A673 (cell line): ENCODE measurements around the gene GATA6. TPM values are rescaled to one million over a fixed set of nuclear protein-coding genes. Genes with fewer than 3 reads are reported as not detected.

Source experiments
- BruUV-seq: library from RNA; stranded (reverse); fragments of 400-500 nt; replicated peaks from 2 replicates; lab custom pipeline; 2021; lab: Mats Ljungman, UMichigan
- CTCF ChIA-PET: fragments of 300-600 bp; sonication (Branson Sonifier 250); formaldehyde crosslinking; loops from one replicate; lab custom pipeline; 2022; ENCODE audit warnings: antibody characterized with exemption; lab: Charles Lee
- POLR2A ChIA-PET: fragments of 300-600 bp; sonication (Branson Sonifier 250); formaldehyde crosslinking; loops from one replicate; lab custom pipeline; 2022; ENCODE audit warnings: antibody characterized with exemption; ENCODE audit not compliant: low non-redundant PET; lab: Charles Lee
- DNase-seq: peaks from one replicate; pipeline ENCODE4 v3.0.0-alpha.2; 2015; ENCODE audit warnings: low spot score
- H3K27ac ChIP-seq: fragments of 200-600 bp; sonication (generic); 2 replicates; pipeline ENCODE4 v1.5.1; 2016; ENCODE audit warnings: mixed run types, low read depth, mild to moderate bottlenecking, mixed read lengths, antibody characterized with exemption, low read length; ENCODE audit not compliant: poor library complexity, severe bottlenecking
- H3K27me3 ChIP-seq: fragments of 200-600 bp; sonication (generic); replicated peaks from 2 replicates; pipeline ENCODE4 v1.6.1; 2017; ENCODE audit warnings: mixed run types, low read depth, mild to moderate bottlenecking, mixed read lengths, antibody characterized with exemption, low read length; ENCODE audit not compliant: insufficient read depth, poor library complexity
- H3K36me3 ChIP-seq: fragments of 200-600 bp; sonication (generic); 2 replicates; pipeline ENCODE4 v1.6.1; 2016; ENCODE audit warnings: mixed run types, mild to moderate bottlenecking, mixed read lengths, antibody characterized with exemption, low read length; ENCODE audit not compliant: insufficient read depth, poor library complexity, severe bottlenecking
- H3K4me1 ChIP-seq: fragments of 200-600 bp; sonication (generic); 2 replicates; pipeline ENCODE4 v1.6.1; 2017; ENCODE audit warnings: mixed run types, mild to moderate bottlenecking, mixed read lengths, antibody characterized with exemption, low read length; ENCODE audit not compliant: insufficient read depth, poor library complexity, severe bottlenecking
- H3K4me3 ChIP-seq: fragments of 200-600 bp; sonication (generic); 2 replicates; pipeline ENCODE4 v1.5.1; 2016; ENCODE audit warnings: low read depth, mixed run types, mild to moderate bottlenecking, mixed read lengths, low read length; ENCODE audit not compliant: poor library complexity, severe bottlenecking
- H3K9me3 ChIP-seq: fragments of 200-600 bp; sonication (generic); 2 replicates; pipeline ENCODE4 v1.6.1; 2016; ENCODE audit warnings: mixed run types, low read depth, mild to moderate bottlenecking, mixed read lengths, antibody characterized with exemption, low read length; ENCODE audit not compliant: poor library complexity, severe bottlenecking
- EZH2 ChIP-seq: fragments of 200-600 bp; sonication (generic); IDR thresholded peaks from 2 replicates; pipeline ENCODE4 v1.6.1; 2017; ENCODE audit warnings: borderline replicate concordance, low read depth, mild to moderate bottlenecking, mixed read lengths, antibody characterized with exemption, low read length; ENCODE audit not compliant: poor library complexity, severe bottlenecking
- intact Hi-C: fragments of 100-400 bp; cut with micrococcal nuclease; formaldehyde crosslinking; loops from one replicate; pipeline ENCODE4 v1.10.0; 2022; ENCODE audit not compliant: unreplicated experiment
- total RNA-seq: library from RNA; stranded (reverse); gene quantifications from 2 replicates; pipeline ENCODE4 v1.2.3, GENCODE V29; 2021
- TF ChIP-seq, protein P1 (sequence below): fragments of 300-800, 200-600 bp; sonication (generic); conservative IDR thresholded peaks from 2 replicates; pipeline ENCODE4 v1.5.1; 2017; ENCODE audit warnings: low read depth, mild to moderate bottlenecking, antibody characterized with exemption, low read length, moderate library complexity, mixed read lengths

GATA6 gene
- total RNA-seq, 1 experiment from 2014 or later: 0.21 TPM

DNA sequence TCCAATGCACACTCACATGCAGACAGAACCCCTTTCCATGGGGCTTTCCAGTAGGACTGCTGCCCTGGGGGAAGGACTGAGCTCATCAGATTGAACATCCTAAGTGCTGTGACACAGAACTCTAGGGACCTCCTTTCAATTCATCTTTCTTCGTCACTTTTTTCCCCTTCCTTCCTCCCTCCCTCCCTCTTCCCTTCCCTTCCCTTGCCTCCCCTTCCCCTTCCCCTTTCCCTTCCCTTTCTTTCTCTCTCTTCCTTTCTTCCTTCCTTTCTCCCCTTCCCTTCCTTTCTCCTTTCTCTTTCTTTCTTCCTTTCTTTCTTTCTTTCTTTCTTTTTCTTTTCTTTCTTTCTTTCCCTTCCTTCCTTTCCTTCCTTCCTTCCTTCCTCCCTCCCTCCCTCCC lies 39.6 kb upstream of the GATA6 start:
- no peaks in the 10 kb centered on the region for H3K36me3 ChIP-seq
- TF ChIP-seq EZH2: no peak
- TF ChIP-seq, protein P1, sequence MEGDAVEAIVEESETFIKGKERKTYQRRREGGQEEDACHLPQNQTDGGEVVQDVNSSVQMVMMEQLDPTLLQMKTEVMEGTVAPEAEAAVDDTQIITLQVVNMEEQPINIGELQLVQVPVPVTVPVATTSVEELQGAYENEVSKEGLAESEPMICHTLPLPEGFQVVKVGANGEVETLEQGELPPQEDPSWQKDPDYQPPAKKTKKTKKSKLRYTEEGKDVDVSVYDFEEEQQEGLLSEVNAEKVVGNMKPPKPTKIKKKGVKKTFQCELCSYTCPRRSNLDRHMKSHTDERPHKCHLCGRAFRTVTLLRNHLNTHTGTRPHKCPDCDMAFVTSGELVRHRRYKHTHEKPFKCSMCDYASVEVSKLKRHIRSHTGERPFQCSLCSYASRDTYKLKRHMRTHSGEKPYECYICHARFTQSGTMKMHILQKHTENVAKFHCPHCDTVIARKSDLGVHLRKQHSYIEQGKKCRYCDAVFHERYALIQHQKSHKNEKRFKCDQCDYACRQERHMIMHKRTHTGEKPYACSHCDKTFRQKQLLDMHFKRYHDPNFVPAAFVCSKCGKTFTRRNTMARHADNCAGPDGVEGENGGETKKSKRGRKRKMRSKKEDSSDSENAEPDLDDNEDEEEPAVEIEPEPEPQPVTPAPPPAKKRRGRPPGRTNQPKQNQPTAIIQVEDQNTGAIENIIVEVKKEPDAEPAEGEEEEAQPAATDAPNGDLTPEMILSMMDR: no peak
- no peaks in the 10 kb centered on the region for H3K27me3 ChIP-seq
- H3K4me3 ChIP-seq: no peak overlapping the region
- no peak for DNase-seq
- H3K4me1 ChIP-seq: no peaks in the 10 kb centered on the region
- BruUV-seq: no TSS peak
- CTCF ChIA-PET: no interaction called here
- no peak overlapping the region for H3K27ac ChIP-seq
- intact Hi-C loops: no loop called here
- POLR2A ChIA-PET: no interaction called here
- no peaks in the 10 kb centered on the region for H3K9me3 ChIP-seq

DNA sequence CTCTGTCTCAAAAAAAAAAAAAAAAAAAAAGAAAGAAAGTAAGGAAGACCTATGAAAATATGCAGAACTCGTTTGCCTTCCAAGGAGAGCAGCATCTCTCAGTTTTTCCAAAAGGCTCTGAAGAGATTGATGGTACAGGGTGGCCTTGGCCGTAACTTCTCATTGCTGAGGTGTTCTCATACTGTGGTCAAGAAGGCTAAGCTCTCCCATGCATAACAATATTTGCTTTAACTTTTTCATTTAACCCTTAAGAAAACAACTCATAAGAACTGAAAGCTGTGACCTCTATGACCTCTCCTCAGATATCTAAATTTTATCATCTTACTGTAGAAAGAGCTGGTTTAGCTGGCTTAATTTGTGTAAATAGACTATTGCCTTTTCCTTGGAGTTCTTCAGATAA lies 37.1 kb upstream of the GATA6 start:
- Histone ChIP-seq H3K36me3 (no peaks in the 10 kb centered on the region), H3K4me1 (no peaks in the 10 kb centered on the region), H3K27me3 (no peaks in the 10 kb centered on the region), H3K4me3 (no peak overlapping the region), H3K27ac (no peak overlapping the region), H3K9me3 (no peaks in the 10 kb centered on the region)
- POLR2A ChIA-PET: no interaction called here
- no peak for TF ChIP-seq EZH2
- TF ChIP-seq, protein P1: no peak
- no peak for DNase-seq
- BruUV-seq: no TSS peak
- intact Hi-C loops: no loop called here
- CTCF ChIA-PET: no interaction called here

DNA sequence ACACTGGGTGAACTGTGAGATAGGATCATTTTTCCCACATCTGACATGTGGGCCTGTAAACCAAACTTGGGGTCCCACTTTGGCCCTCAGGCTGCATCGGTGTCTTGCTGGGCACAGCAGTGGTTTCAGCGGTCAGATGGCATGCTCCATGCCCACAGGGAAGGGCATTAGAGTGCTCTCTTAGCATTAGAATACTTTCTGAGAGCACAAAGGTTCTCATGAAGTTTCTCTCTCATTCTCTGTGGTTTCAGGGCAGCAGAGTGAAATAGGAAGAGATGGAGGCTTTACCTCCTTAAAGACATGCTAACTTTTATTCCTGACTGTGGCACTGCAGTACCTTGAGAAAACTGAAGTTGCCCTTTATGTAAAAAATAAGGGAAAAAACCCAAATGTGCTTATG lies 36.6 kb upstream of the GATA6 start:
- no TSS peak for BruUV-seq
- TF ChIP-seq, protein P1: no peak
- TF ChIP-seq EZH2: no peak
- Histone ChIP-seq H3K9me3 (no peaks in the 10 kb centered on the region), H3K36me3 (no peaks in the 10 kb centered on the region), H3K27me3 (no peaks in the 10 kb centered on the region), H3K4me3 (no peak overlapping the region), H3K27ac (no peak overlapping the region), H3K4me1 (no peaks in the 10 kb centered on the region)
- DNase-seq: no peak
- intact Hi-C loops: no loop called here
- ChIA-PET POLR2A (no interaction called here), CTCF (no interaction called here)
